H1 (cell line): ENCODE results near the gene SMYD3. TPM values are rescaled to one million over a fixed set of nuclear protein-coding genes. Genes with fewer than 3 reads are reported as not detected.
"Not testable (repeated sequence)": the region's sequence is repeated elsewhere in the genome, so short reads cannot be mapped to it uniquely, and the experiment has no call there.

ENCODE experiments used
- CTCF ChIA-PET: fragments of 300-600 bp; sonication (Branson Sonifier 250); formaldehyde crosslinking; loops from one replicate; lab custom pipeline; 2021; ENCODE audit not compliant: partially characterized antibody; lab: Charles Lee
- POLR2A ChIA-PET: fragments of 300-600 bp; sonication (Branson Sonifier 250); formaldehyde crosslinking; loops from one replicate; lab custom pipeline; 2021; ENCODE audit warnings: inconsistent platforms; ENCODE audit not compliant: partially characterized antibody; lab: Charles Lee
- DNase-seq, 2 experiments: peaks; one replicate each; pipeline versions ENCODE4 v3.0.0 to v3.0.0-alpha.2; 2010 to 2022; ENCODE audit warnings: low spot score in 2 of 2, low read depth in 1 of 2, mixed read lengths in 1 of 2
- FAIRE-seq: peaks from 2 replicates; lab custom pipeline; 2011; peaks lifted over from hg19 to GRCh38; lab: Jason Lieb, UNC
- H2AFZ ChIP-seq: 2 replicates; pipeline ENCODE4 v1.8.1; 2012; ENCODE audit warnings: low read length, inconsistent platforms
- H2AK5ac ChIP-seq: 2 replicates; pipeline ENCODE4 v1.6.1; 2013; ENCODE audit warnings: low read depth, low read length
- H2BK120ac ChIP-seq: replicated peaks from 2 replicates; pipeline ENCODE3; 2013; ENCODE audit warnings: low read depth, low read length, inconsistent platforms
- H2BK12ac ChIP-seq: 2 replicates; pipeline ENCODE4 v1.6.1; 2013; ENCODE audit warnings: low read depth, low read length
- H2BK15ac ChIP-seq: 2 replicates; pipeline ENCODE4 v1.6.1; 2013; ENCODE audit warnings: low read length
- H2BK20ac ChIP-seq: 2 replicates; pipeline ENCODE4 v1.6.1; 2013; ENCODE audit warnings: low read length
- H2BK5ac ChIP-seq: 2 replicates; pipeline ENCODE4 v1.6.1; 2013; ENCODE audit warnings: low read depth, low read length
- H3K14ac ChIP-seq: 2 replicates; pipeline ENCODE4 v1.6.1; 2013; ENCODE audit warnings: inconsistent platforms; ENCODE audit not compliant: insufficient read length
- H3K18ac ChIP-seq: 2 replicates; pipeline ENCODE4 v1.6.1; 2013; ENCODE audit warnings: low read length; ENCODE audit errors: extremely low read depth
- H3K23ac ChIP-seq: 2 replicates; pipeline ENCODE4 v1.6.1; 2013; ENCODE audit warnings: inconsistent platforms; ENCODE audit not compliant: insufficient read length
- H3K23me2 ChIP-seq: 2 replicates; pipeline ENCODE4 v1.6.1; 2013; ENCODE audit warnings: low read depth, low read length
- H3K27ac ChIP-seq: 2 replicates; pipeline ENCODE4 v1.6.1; 2011; ENCODE audit warnings: low read depth, low read length, inconsistent platforms
- H3K27me3 ChIP-seq, 4 experiments: replicated peaks in 1 of 4; 1 replicate in 1 of 4; 2 replicates in 3 of 4; pipeline versions ENCODE4 v1.6.1 to v1.8.1; 2011 to 2013; ENCODE audit warnings: low read length in 3 of 4, mild to moderate bottlenecking in 3 of 4, inconsistent platforms in 2 of 4, mixed read lengths in 2 of 4, moderate library complexity in 1 of 4; ENCODE audit not compliant: control insufficient read depth in 3 of 4, insufficient read depth in 3 of 4; ENCODE audit errors: extremely low read depth in 1 of 4
- H3K36me3 ChIP-seq, 4 experiments: 2 replicates each; pipeline versions ENCODE4 v1.6.1 to v1.8.1; 2011 to 2013; ENCODE audit warnings: mild to moderate bottlenecking in 4 of 4, low read length in 3 of 4, moderate library complexity in 2 of 4, control low read depth in 1 of 4, inconsistent platforms in 1 of 4; ENCODE audit not compliant: insufficient read depth in 4 of 4, control insufficient read depth in 2 of 4
- H3K4ac ChIP-seq: replicated peaks from 2 replicates; pipeline ENCODE3; 2013; ENCODE audit warnings: low read length, low read depth, mixed read lengths, inconsistent platforms; ENCODE audit not compliant: insufficient read length
- H3K4me1 ChIP-seq, 4 experiments: replicated peaks in 1 of 4; 1 replicate in 1 of 4; 2 replicates in 3 of 4; pipeline versions ENCODE4 v1.6.1 to v1.8.1; 2011 to 2013; ENCODE audit warnings: low read length in 3 of 4, inconsistent platforms in 2 of 4, mixed read lengths in 1 of 4; ENCODE audit not compliant: insufficient read depth in 4 of 4, control insufficient read depth in 3 of 4
- H3K4me2 ChIP-seq, 2 experiments: 2 replicates each; pipeline versions ENCODE4 v1.6.1 to v1.8.1; 2011 to 2013; ENCODE audit warnings: low read depth in 2 of 2, low read length in 2 of 2, control low read depth in 1 of 2, inconsistent platforms in 1 of 2, mild to moderate bottlenecking in 1 of 2; ENCODE audit not compliant: insufficient read depth in 1 of 2
- H3K4me3 ChIP-seq, 4 experiments: fragments of 200-600, 300-600 bp in 1 of 4; sonication (generic), shearing (Covaris generic), sonication (Bioruptor Twin) in 1 of 4; 2 replicates each; pipeline versions ENCODE4 v1.5.1 to v1.8.1; 2011 to 2016; ENCODE audit warnings: low read length in 4 of 4, low read depth in 3 of 4, control low read depth in 2 of 4, inconsistent platforms in 2 of 4, mild to moderate bottlenecking in 2 of 4, mixed read lengths in 1 of 4, moderate library complexity in 1 of 4; ENCODE audit not compliant: insufficient read depth in 2 of 4; ENCODE audit errors: extremely low read depth in 1 of 4
- H3K56ac ChIP-seq: replicated peaks from 2 replicates; pipeline ENCODE3; 2013; ENCODE audit warnings: low read depth, mild to moderate bottlenecking, mixed read lengths, low read length, inconsistent platforms; ENCODE audit not compliant: insufficient read length
- H3K79me1 ChIP-seq: 2 replicates; pipeline ENCODE4 v1.6.1; 2013; ENCODE audit warnings: low read depth, low read length, control low read depth
- H3K79me2 ChIP-seq, 2 experiments: 2 replicates each; pipeline versions ENCODE4 v1.6.1 to v1.8.1; 2012 to 2013; ENCODE audit warnings: low read length in 2 of 2, mild to moderate bottlenecking in 2 of 2, inconsistent platforms in 1 of 2; ENCODE audit not compliant: insufficient read depth in 2 of 2, control insufficient read depth in 1 of 2
- H3K9ac ChIP-seq, 4 experiments: replicated peaks in 1 of 4; 1 replicate in 1 of 4; 2 replicates in 3 of 4; pipeline versions ENCODE4 v1.6.1 to v1.8.1; 2011 to 2013; ENCODE audit warnings: low read depth in 3 of 4, low read length in 3 of 4, control low read depth in 2 of 4, mild to moderate bottlenecking in 2 of 4, moderate library complexity in 2 of 4, inconsistent platforms in 1 of 4; ENCODE audit errors: extremely low read depth in 1 of 4
- H3K9me3 ChIP-seq, 2 experiments: 2 replicates each; pipeline versions ENCODE4 v1.6.1 to v1.8.1; 2012 to 2013; ENCODE audit warnings: mild to moderate bottlenecking in 2 of 2, moderate library complexity in 2 of 2, control low read depth in 1 of 2, inconsistent platforms in 1 of 2, low read depth in 1 of 2, low read length in 1 of 2, mixed read lengths in 1 of 2; ENCODE audit not compliant: insufficient read depth in 2 of 2
- H4K20me1 ChIP-seq, 2 experiments: replicated peaks in 1 of 2; 2 replicates each; pipeline versions ENCODE3 to v1.8.1; 2011 to 2013; ENCODE audit warnings: inconsistent platforms in 2 of 2, low read length in 2 of 2, mild to moderate bottlenecking in 1 of 2; ENCODE audit not compliant: insufficient read depth in 2 of 2, control insufficient read depth in 1 of 2
- H4K5ac ChIP-seq: 2 replicates; pipeline ENCODE4 v1.6.1; 2013; ENCODE audit warnings: low read length, low read depth, mixed read lengths, inconsistent platforms; ENCODE audit not compliant: insufficient read length
- H4K8ac ChIP-seq: 2 replicates; pipeline ENCODE4 v1.8.0; 2013; ENCODE audit warnings: mild to moderate bottlenecking, moderate library complexity, low read length, inconsistent platforms; ENCODE audit not compliant: insufficient read depth; ENCODE audit errors: extremely low read depth
- H4K91ac ChIP-seq: replicated peaks from 2 replicates; pipeline ENCODE3; 2013; ENCODE audit warnings: low read length, mixed read lengths, inconsistent platforms; ENCODE audit not compliant: insufficient read length
- WGBS, 2 experiments: shearing (Covaris generic) in 1 of 2; methylation state at CpG; one replicate each; pipeline versions ENCODE4 v1.1.6 to v1.1.7; 2013 to 2015; ENCODE audit warnings: low lambda C conversion rate in 2 of 2, mixed read lengths in 2 of 2, inconsistent platforms in 1 of 2, low coverage in 1 of 2, missing lambda C conversion rate in 1 of 2; ENCODE audit not compliant: insufficient replicate concordance in 2 of 2, insufficient coverage in 1 of 2, insufficient read length in 1 of 2; ENCODE audit errors: extremely low coverage in 1 of 2, missing lambda C conversion rate in 1 of 2; 5-methylcytosine and 5-hydroxymethylcytosine counted together
- polyA plus RNA-seq, 7 experiments: library from polyadenylated mRNA; depleted of rRNA in 3 of 7; stranded (reverse) in 5 of 7; unstranded in 2 of 7; fragments of >200 nt in 5 of 7; fragments of 200-250 nt in 2 of 7; gene quantifications; 1 replicate in 5 of 7; 2 replicates in 1 of 7; 4 replicates in 1 of 7; pipeline versions ENCODE4 v1.2.1 to v1.2.3, GENCODE V29; 2011 to 2013; ENCODE audit warnings: missing spikeins in 2 of 7, mixed read lengths in 2 of 7
- total RNA-seq: library from RNA; stranded (reverse); fragmentation: NEBNext Ultra II Directional; extraction: Animal tissue kit (Norgen Biotek cat#: 25700); gene quantifications from 2 replicates; pipeline ENCODE4 v1.2.1, GENCODE V29; 2021

SMYD3 gene
- total and polyA plus RNA-seq, 2 of the 8 experiments (the other 6 are each of a cell fraction or from before 2014, with no cell fraction given): 17.3 to 25.4 TPM

DNA sequence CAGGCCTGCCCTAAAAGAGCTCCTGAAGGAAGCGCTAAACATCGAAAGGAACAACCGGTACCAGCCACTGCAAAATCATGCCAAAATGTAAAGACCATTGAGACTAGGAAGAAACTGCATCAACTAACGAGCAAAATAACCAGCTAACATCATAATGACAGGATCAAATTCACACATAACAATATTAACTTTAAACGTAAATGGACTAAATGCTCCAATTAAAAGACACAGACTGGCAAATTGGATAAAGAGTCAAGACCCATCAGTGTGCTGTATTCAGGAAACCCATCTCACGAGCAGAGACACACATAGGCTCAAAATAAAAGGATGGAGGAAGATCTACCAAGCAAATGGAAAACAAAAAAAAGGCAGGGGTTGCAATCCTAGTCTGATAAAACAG is 688.7 kb downstream of the SMYD3 start:
- H3K14ac ChIP-seq, H3K79me2 ChIP-seq, H3K23ac ChIP-seq, FAIRE-seq, DNase-seq, H4K8ac ChIP-seq, H3K23me2 ChIP-seq, H3K56ac ChIP-seq, H3K4me2 ChIP-seq, H4K91ac ChIP-seq, H3K79me1 ChIP-seq, H4K20me1 ChIP-seq, H3K9me3 ChIP-seq, H3K18ac ChIP-seq, H3K4me3 ChIP-seq, H2AFZ ChIP-seq, H3K4me1 ChIP-seq, H2BK15ac ChIP-seq, H3K27me3 ChIP-seq, H2BK12ac ChIP-seq, H3K27ac ChIP-seq, POLR2A ChIA-PET, H3K9ac ChIP-seq, H4K5ac ChIP-seq, H3K36me3 ChIP-seq, H2BK20ac ChIP-seq, H2BK5ac ChIP-seq, H2BK120ac ChIP-seq, H3K4ac ChIP-seq, H2AK5ac ChIP-seq, CTCF ChIA-PET: not testable (repeated sequence)
- 83% methylated on average over 3 of the region's 6 CpGs; no CpG with 5 or more reads in 1 of the 2 experiments for WGBS, 2 experiments

DNA sequence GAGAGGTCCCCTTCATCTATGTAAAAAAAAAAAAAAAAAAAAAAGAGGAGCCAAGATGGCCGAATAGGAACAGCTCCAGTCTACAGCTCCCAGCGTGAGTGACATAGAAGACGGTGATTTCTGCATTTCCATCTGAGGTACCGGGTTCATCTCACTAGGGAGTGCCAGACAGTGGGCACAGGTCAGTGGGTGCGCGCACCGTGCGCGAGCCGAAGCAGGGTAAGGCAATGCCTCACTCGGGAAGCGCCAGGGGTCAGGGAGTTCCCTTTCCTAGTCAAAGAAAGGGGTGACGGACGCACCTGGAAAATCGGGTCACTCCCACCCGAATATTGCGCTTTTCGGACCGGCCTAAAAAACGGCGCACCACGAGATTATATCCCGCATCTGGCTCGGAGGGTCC is 690.6 kb downstream of the SMYD3 start:
- H3K79me2 ChIP-seq, H4K8ac ChIP-seq, H2AFZ ChIP-seq, H3K23ac ChIP-seq, H3K27ac ChIP-seq, H3K4me1 ChIP-seq, H3K23me2 ChIP-seq, H2BK20ac ChIP-seq, H3K4me3 ChIP-seq, H4K20me1 ChIP-seq, H3K36me3 ChIP-seq, H3K9ac ChIP-seq, FAIRE-seq, H2BK5ac ChIP-seq, H4K91ac ChIP-seq, H2BK12ac ChIP-seq, H3K79me1 ChIP-seq, H2AK5ac ChIP-seq, POLR2A ChIA-PET, H3K56ac ChIP-seq, H3K4ac ChIP-seq, H3K14ac ChIP-seq, H2BK120ac ChIP-seq, H3K4me2 ChIP-seq, H2BK15ac ChIP-seq, H3K27me3 ChIP-seq, H3K18ac ChIP-seq, H3K9me3 ChIP-seq, H4K5ac ChIP-seq: not testable (repeated sequence)
- WGBS, 2 experiments: 93% methylated on average over 20 of the region's 24 CpGs; no CpG with 5 or more reads in 1 of the 2 experiments
- peak in 1 of 2 experiments; percentile 52 for DNase-seq
- CTCF ChIA-PET: interaction anchor here (1.0 to 4.8 kb wide), 3 partner anchors 19 to 73 kb away, joined by 3 to 23 read pairs (median 3); no protein-coding TSS in a partner anchor
